Measurements from ENCODE around the gene APBB3.

The APBB3 gene

GRCh38 chr5:140561753-140562523 lies 2.5 kb downstream of the APBB3 start:
- DNase-seq (ENCODE audit: low spot score), result no peak
- no peak for TF ChIP-seq CTCF (IDR thresholded peaks at IDR 0.05)
- Histone ChIP-seq H3K4me3 (no peak overlapping the region), H3K27ac (no peak overlapping the region)

GRCh38 chr5:140560227-140560626 lies 4.2 kb downstream of the APBB3 start:
- TF ChIP-seq CTCF (IDR thresholded peaks at IDR 0.05), result no peak
- Histone ChIP-seq H3K4me3 (no peak overlapping the region), H3K27ac (no peak overlapping the region)
- DNase-seq (ENCODE audit: low spot score), result no peak

- Histone ChIP-seq H3K4me3 (no peak overlapping the region), H3K27ac (peak overlapping the region; percentile 87 to 92)
- no peak for DNase-seq (ENCODE audit: low spot score)
- TF ChIP-seq CTCF (IDR thresholded peaks at IDR 0.05), result no peak
Observed at GRCh38 chr5:140558542-140558941, 5.9 kb downstream of the APBB3 start.

GRCh38 chr5:140557965-140558364 lies 6.4 kb downstream of the APBB3 start:
- TF ChIP-seq CTCF (IDR thresholded peaks at IDR 0.05), result no peak
- peak overlapping the region; percentile 90 for H3K4me3 ChIP-seq
- H3K27ac ChIP-seq, result peak overlapping the region; percentile 87 to 92
- DNase-seq (ENCODE audit: low spot score), result no peak

- DNase-seq (ENCODE audit: low spot score), result peak; percentile 95
- peak within 1 kb of the TSS; percentile 90 for H3K4me3 ChIP-seq
- peak within 1 kb of the TSS; percentile 87 to 92 for H3K27ac ChIP-seq
- TF ChIP-seq CTCF (IDR thresholded peaks at IDR 0.05), result no peak
Observed at GRCh38 chr5:140557136-140557805, 7.1 kb downstream of the APBB3 start, which contains the start of gene SRA1. TSS of gene SRA1 (minus strand) at chr5:140557473. CDS start at chr5:140557452, 21 bp downstream.

- H3K4me3 ChIP-seq, result peak overlapping the region; percentile 90
- DNase-seq (ENCODE audit: low spot score), result no peak
- H3K27ac ChIP-seq, result peak overlapping the region in 1 of 2 donors; percentile 87
- TF ChIP-seq CTCF (IDR thresholded peaks at IDR 0.05), result no peak
Observed at GRCh38 chr5:140556438-140556837, 8.0 kb downstream of the APBB3 start.
